ENCODE data around the gene SLC7A4. TPM values are rescaled to one million over a fixed set of nuclear protein-coding genes. Genes with fewer than 3 reads are reported as not detected.
"Not testable (repeated sequence)": the region's sequence is repeated elsewhere in the genome, so short reads cannot be mapped to it uniquely, and the experiment has no call there.

Gene SLC7A4
- total RNA-seq, 1 donor from 2014 or later: not detected

DNA sequence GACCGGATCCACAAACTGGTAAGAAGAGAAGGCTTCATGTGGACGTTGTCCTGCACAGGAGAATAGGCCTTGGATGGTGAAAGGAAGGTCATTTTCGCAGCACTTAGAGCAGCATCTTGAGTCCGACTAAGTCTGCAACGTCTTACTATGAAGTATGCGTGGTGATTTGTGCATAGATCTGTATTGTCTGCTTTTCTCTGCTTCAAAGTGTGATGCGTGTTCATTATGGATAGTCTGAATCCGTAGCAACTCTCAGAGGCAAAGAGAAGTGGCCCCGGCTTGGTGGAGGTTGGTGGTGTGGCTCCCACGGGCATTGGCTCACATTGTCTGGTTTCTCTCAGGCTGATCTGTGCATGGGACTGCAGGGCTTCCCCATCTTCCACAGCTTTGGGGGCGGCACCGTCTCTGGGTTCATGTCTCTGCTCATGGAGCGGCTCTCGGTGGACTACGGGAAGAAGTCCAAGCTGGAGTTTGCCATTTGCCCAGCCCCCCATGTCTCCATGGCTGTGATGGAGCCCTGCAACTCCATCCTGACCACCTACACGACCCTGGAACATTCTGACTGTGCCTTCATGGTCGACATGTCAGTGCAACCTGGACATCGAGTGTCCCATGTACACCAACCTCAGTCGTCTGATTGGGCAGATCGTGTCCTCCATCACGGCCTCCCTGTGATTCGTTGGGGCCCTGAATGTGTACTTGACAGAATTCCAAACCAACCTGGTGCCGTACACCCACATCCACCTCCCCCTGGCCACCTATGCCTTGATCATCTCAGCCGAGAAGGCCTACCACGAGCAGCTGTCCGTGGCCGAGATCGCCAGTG, 34.9 kb upstream of the SLC7A4 start:
- Mint-ChIP-seq H3K4me3 (ENCODE audit: unreplicated experiment) (no peak overlapping the region), H3K4me1 (ENCODE audit: unreplicated experiment) (no peaks in the 10 kb centered on the region), H3K27ac (ENCODE audit: unreplicated experiment) (no peak overlapping the region), H3K27me3 (ENCODE audit: unreplicated experiment) (peaks cover 9% of the 10 kb centered on the region), H3K36me3 (ENCODE audit: unreplicated experiment) (no peaks in the 10 kb centered on the region), H3K9me3 (ENCODE audit: unreplicated experiment) (no peaks in the 10 kb centered on the region)
- TF ChIP-seq CTCF (IDR thresholded peaks at IDR 0.05): no peak
- no peak for DNase-seq (ENCODE audit: extremely low spot score, unreplicated experiment)

DNA sequence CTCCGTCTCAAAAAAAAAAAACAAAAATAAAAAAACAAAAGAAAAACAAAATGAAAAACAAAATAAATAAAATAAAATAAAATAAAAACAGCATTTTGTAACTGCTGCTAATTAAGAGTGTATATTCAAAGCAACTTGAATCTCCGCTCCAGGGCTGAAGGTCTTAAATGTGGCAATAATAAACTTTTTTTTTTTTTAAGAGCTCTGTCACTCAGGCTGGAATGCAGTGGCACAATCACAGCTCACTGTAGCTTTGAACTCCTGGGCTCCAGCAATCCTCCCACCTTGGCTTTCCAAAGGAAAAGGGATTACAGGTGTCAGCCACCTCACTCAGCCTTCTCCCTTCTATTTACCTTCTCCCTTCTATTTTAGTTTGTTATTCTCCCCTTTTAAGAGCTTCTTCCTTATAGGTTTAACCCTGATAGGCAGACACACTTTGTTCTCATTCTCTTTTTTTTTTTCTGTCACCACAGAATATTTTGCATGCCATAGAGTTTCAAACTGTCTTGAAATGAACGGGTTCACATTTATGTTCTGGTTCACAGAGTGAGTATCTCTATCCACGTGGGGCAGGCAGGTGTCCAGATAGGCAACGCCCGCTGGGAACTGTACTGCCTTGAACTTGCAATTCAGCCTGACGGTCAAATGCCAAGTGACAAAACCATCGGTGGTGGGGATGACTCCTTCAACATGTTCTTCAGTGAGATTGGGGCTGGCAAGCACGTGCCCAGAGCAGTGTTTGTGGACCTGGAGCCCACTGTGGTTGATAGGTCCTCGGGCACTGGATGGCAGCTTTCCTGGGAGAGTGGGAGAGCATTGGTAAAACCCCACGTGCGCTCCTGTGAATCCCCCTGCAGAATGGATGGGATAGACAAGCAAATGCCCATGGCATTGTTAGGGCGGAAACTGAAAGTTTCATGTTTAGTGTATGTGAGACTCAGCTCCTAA, 32.8 kb upstream of the SLC7A4 start:
- H3K4me1 Mint-ChIP-seq (ENCODE audit: unreplicated experiment): no peaks in the 10 kb centered on the region
- no peak overlapping the region for H3K27ac Mint-ChIP-seq (ENCODE audit: unreplicated experiment)
- TF ChIP-seq CTCF (IDR thresholded peaks at IDR 0.05): no peak
- H3K36me3 Mint-ChIP-seq (ENCODE audit: unreplicated experiment): no peaks in the 10 kb centered on the region
- DNase-seq (ENCODE audit: extremely low spot score, unreplicated experiment): no peak
- peaks cover 9% of the 10 kb centered on the region for H3K27me3 Mint-ChIP-seq (ENCODE audit: unreplicated experiment)
- H3K9me3 Mint-ChIP-seq (ENCODE audit: unreplicated experiment): peaks cover 5% of the 10 kb centered on the region
- no peak overlapping the region for H3K4me3 Mint-ChIP-seq (ENCODE audit: unreplicated experiment)

- not testable (repeated sequence) for H3K36me3 Mint-ChIP-seq (ENCODE audit: unreplicated experiment); DNase-seq (ENCODE audit: extremely low spot score, unreplicated experiment); H3K9me3 Mint-ChIP-seq (ENCODE audit: unreplicated experiment); H3K4me1 Mint-ChIP-seq (ENCODE audit: unreplicated experiment); H3K27me3 Mint-ChIP-seq (ENCODE audit: unreplicated experiment); H3K27ac Mint-ChIP-seq (ENCODE audit: unreplicated experiment); H3K4me3 Mint-ChIP-seq (ENCODE audit: unreplicated experiment)
These were observed 32.1 kb upstream of the SLC7A4 start for GRCh38 chr22:21064425-21064824.

DNA sequence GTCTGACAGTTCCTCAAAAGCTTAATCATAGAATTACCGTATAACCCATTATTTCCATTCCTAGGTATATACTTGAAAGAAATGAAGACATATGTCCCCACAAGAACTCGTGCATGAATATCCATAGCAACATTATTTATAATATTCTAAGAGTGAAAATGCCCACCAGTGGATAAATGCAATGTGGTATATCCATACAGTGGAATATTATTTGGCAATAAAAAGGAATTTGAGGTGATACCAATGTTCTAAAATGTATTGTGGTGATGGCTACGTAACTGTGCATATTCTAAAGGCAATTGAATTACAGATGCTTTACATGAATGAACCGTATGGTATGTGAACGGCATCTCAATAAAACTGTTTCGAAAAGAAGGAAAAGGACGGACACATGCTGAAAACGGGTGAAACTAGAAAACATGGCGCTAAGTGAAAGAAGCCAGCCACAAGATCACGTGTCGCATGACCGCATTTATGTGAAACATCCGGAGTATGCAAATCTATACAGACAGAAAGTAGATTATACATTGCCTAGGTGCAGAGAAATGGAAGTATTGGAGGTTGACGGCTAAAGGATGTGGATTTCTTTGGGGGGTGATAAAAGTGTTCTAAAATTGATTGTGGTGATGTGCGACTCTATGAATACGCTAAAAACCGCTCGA, 29.4 kb upstream of the SLC7A4 start:
- H3K9me3 Mint-ChIP-seq (ENCODE audit: unreplicated experiment); DNase-seq (ENCODE audit: extremely low spot score, unreplicated experiment); H3K36me3 Mint-ChIP-seq (ENCODE audit: unreplicated experiment); H3K27ac Mint-ChIP-seq (ENCODE audit: unreplicated experiment); H3K4me3 Mint-ChIP-seq (ENCODE audit: unreplicated experiment); H3K4me1 Mint-ChIP-seq (ENCODE audit: unreplicated experiment): not testable (repeated sequence)
- H3K27me3 Mint-ChIP-seq (ENCODE audit: unreplicated experiment): peaks cover 11% of the 10 kb centered on the region

GRCh38 chr22:21060363-21060762, 28.0 kb upstream of the SLC7A4 start:
- H3K36me3 Mint-ChIP-seq (ENCODE audit: unreplicated experiment); H3K27ac Mint-ChIP-seq (ENCODE audit: unreplicated experiment); DNase-seq (ENCODE audit: extremely low spot score, unreplicated experiment); H3K4me1 Mint-ChIP-seq (ENCODE audit: unreplicated experiment); H3K4me3 Mint-ChIP-seq (ENCODE audit: unreplicated experiment); H3K9me3 Mint-ChIP-seq (ENCODE audit: unreplicated experiment): not testable (repeated sequence)
- H3K27me3 Mint-ChIP-seq (ENCODE audit: unreplicated experiment): peaks cover 10% of the 10 kb centered on the region

DNA sequence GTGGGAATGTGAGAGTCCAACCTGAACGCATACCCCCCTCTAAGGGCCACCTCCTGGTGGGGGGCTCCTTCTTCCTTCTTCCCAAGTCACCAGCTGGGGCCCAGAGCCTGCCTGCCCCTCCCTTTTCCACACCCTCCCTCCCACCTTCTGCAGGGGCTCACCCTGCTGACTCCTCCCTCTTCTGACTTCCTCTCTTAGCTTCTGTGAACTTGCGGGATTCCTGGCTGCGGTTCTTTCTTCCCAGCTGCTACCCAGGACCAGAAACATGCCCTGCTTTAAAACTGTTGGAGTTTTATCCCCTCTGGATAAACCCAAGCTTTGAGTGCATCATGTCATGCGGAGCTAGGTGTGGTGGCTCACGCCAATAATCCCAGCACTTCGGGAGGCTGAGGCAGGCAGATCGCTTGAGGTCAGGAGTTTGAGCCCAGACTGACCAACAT, 23.5 kb upstream of the SLC7A4 start:
- Mint-ChIP-seq H3K4me1 (ENCODE audit: unreplicated experiment) (peaks cover 8% of the 10 kb centered on the region), H3K36me3 (ENCODE audit: unreplicated experiment) (no peaks in the 10 kb centered on the region), H3K27me3 (ENCODE audit: unreplicated experiment) (peaks cover 5% of the 10 kb centered on the region), H3K27ac (ENCODE audit: unreplicated experiment) (no peak overlapping the region), H3K9me3 (ENCODE audit: unreplicated experiment) (no peaks in the 10 kb centered on the region), H3K4me3 (ENCODE audit: unreplicated experiment) (no peak overlapping the region)
- no peak for DNase-seq (ENCODE audit: extremely low spot score, unreplicated experiment)
- no peak for TF ChIP-seq CTCF (IDR thresholded peaks at IDR 0.05)
